ENCODE measurements around the gene ZGPAT. TPM values are rescaled to one million over a fixed set of nuclear protein-coding genes. Genes with fewer than 3 reads are reported as not detected.

ZGPAT gene
- total and polyA plus RNA-seq, 2 of the 4 experiments (the other 2 are of a cell fraction) = 13.4 to 20.2 TPM

GRCh38 chr20:63785691-63786131, 77.9 kb downstream of the ZGPAT start:
- H2BK5ac ChIP-seq (ENCODE audit: low read depth, low read length, poor library complexity, severe bottlenecking) = no peak overlapping the region
- H3K9ac ChIP-seq (ENCODE audit: low read depth, low read length) = no peak overlapping the region
- H4K5ac ChIP-seq (ENCODE audit: low read depth, low read length) = no peak overlapping the region
- peaks cover 6 to 40% of the 10 kb centered on the region in 2 experiments for H3K79me1 ChIP-seq (ENCODE audit: low read depth in 1 of 2, low read length in 2 of 2)
- H3K4me2 ChIP-seq (ENCODE audit: low read depth, low read length) = no peak overlapping the region
- dilution Hi-C loops (cut with HindIII; ENCODE audit: low sequenced_read_pairs, unreplicated experiment) (no loop called here), intact Hi-C loops (cut with micrococcal nuclease) (loop anchor here (1.0 kb wide), 1 partner anchor 79 kb away; no protein-coding TSS in a partner anchor), in situ Hi-C loops (cut with MboI; ENCODE audit: low sequenced_read_pairs) (no loop called here)
- H3K4me1 ChIP-seq (ENCODE audit: control insufficient read depth, insufficient read depth, low read length) = no peaks in the 10 kb centered on the region
- BruUV-seq (replicated peaks) = no TSS peak
- no peaks in the 10 kb centered on the region for H3K27me3 ChIP-seq (ENCODE audit: control insufficient read depth, insufficient read depth, low read length)
- H3K14ac ChIP-seq (replicated peaks; ENCODE audit: low read depth, low read length) = no peak overlapping the region
- H3K4me3 ChIP-seq (ENCODE audit: insufficient read depth, low read depth, low read length) = no peak overlapping the region
- no peak overlapping the region for H2AK9ac ChIP-seq (replicated peaks; ENCODE audit: low read depth, low read length, poor library complexity)
- ChIA-PET POLR2A (ENCODE audit: unreplicated experiment) (no interaction called here), CTCF (interaction anchor here (0.6 to 1.3 kb wide), 6 partner anchors 9 to 48 kb away, joined by 3 to 4 read pairs (median 3); no protein-coding TSS in a partner anchor)
- H2BK120ac ChIP-seq (ENCODE audit: low read depth, low read length) = no peak overlapping the region
- ATAC-seq (ENCODE audit: low read depth) = no peak
- H3K27ac ChIP-seq (ENCODE audit: insufficient read depth, low read length) = no peak overlapping the region
- H2AFZ ChIP-seq (replicated peaks; ENCODE audit: low read length, poor library complexity) = no peak overlapping the region
- H3K9me3 ChIP-seq (ENCODE audit: control insufficient read depth, insufficient read depth, low read length) = no peaks in the 10 kb centered on the region
- no peak overlapping the region for H4K8ac ChIP-seq (ENCODE audit: low read depth in 2 of 2, low read length in 2 of 2)
- H3K9me1 ChIP-seq (ENCODE audit: insufficient read depth, low read length) = no peaks in the 10 kb centered on the region
- peaks cover 11% of the 10 kb centered on the region for H4K20me1 ChIP-seq (ENCODE audit: insufficient read depth, low read length)
- no peak overlapping the region for H2AK5ac ChIP-seq (ENCODE audit: low read depth, low read length)
- peaks cover 18% of the 10 kb centered on the region for H3K36me3 ChIP-seq (ENCODE audit: control insufficient read depth, insufficient read depth, low read length)
- no peak for TF ChIP-seq NFE2L2 (IDR thresholded peaks at IDR 0.05; ENCODE audit: low read depth, low read length)
- H3K23ac ChIP-seq (ENCODE audit: low read depth, low read length) = no peak overlapping the region
- H2BK15ac ChIP-seq (ENCODE audit: low read depth, low read length) = no peak overlapping the region
- DNase-seq = no peak
- no peak overlapping the region for H3K18ac ChIP-seq (ENCODE audit: low read depth, low read length)
- H3K4ac ChIP-seq (ENCODE audit: low read depth, low read length) = no peak overlapping the region
- H2BK20ac ChIP-seq (ENCODE audit: low read depth, low read length) = no peak overlapping the region
- 75% methylated on average over 4 of the region's 14 CpGs; no CpG with 5 or more reads in 1 of the 2 experiments for WGBS, 2 experiments (ENCODE audit: extremely low coverage in 2 of 2, insufficient read length in 1 of 2)
- no peak overlapping the region for H4K91ac ChIP-seq (ENCODE audit: insufficient read depth, low read depth, low read length)
- H3K56ac ChIP-seq (ENCODE audit: extremely low read depth, insufficient read depth, low read length) = no peak overlapping the region

Small RNA genes within 50 kb of the gene (microRNA-seq; reads per million reads assigned to microRNA genes)
- gene LIME1 (ENCODE audit: insufficient read depth, insufficient read length) = not detected
- not detected for gene TNFRSF6B (ENCODE audit: insufficient read depth, insufficient read length)

Small RNA genes within 50 kb of the gene (small RNA-seq; reads per million reads assigned to genes)
- gene LIME1 = 0 reads per million in 5 experiments
- gene TNFRSF6B = 0 reads per million in 5 experiments

Other genes starting within 250 kb of the ZGPAT start
- not detected in 2 replicates for gene KCNQ2, start 235.4 kb upstream of the ZGPAT start, total RNA-seq (2012; rRNA removed)
- gene KCNQ2, start 235.4 kb upstream of the ZGPAT start, polyA plus RNA-seq (2012; rRNA removed) = 0.02 TPM in 1 of 2 replicates, not detected in the other
- 1.3 and 2.2 TPM in 2 replicates for gene EEF1A2, start 209.0 kb upstream of the ZGPAT start, total RNA-seq (2012; rRNA removed)
- 3.2 and 4.6 TPM in 2 replicates for gene EEF1A2, start 209.0 kb upstream of the ZGPAT start, polyA plus RNA-seq (2012; rRNA removed)
- gene PPDPF, start 187.3 kb upstream of the ZGPAT start, total RNA-seq (2012; rRNA removed) = 12.9 and 17.2 TPM in 2 replicates
- gene PPDPF, start 187.3 kb upstream of the ZGPAT start, polyA plus RNA-seq (2012; rRNA removed) = 171 and 200 TPM in 2 replicates
- gene PTK6, start 170.7 kb upstream of the ZGPAT start, total RNA-seq (2012; rRNA removed) = not detected in 2 replicates
- gene PTK6, start 170.7 kb upstream of the ZGPAT start, polyA plus RNA-seq (2012; rRNA removed) = 0.07 TPM in 1 of 2 replicates, not detected in the other
- not detected in 2 replicates for gene SRMS, start 160.3 kb upstream of the ZGPAT start, total RNA-seq (2012; rRNA removed)
- gene SRMS, start 160.3 kb upstream of the ZGPAT start, polyA plus RNA-seq (2012; rRNA removed) = not detected in 2 replicates
- gene FNDC11, start 153.9 kb upstream of the ZGPAT start, total RNA-seq (2012; rRNA removed) = 0.28 and 0.36 TPM in 2 replicates
- 1.0 and 1.6 TPM in 2 replicates for gene FNDC11, start 153.9 kb upstream of the ZGPAT start, polyA plus RNA-seq (2012; rRNA removed)
- 4.2 and 4.7 TPM in 2 replicates for gene HELZ2, start 133.8 kb upstream of the ZGPAT start, total RNA-seq (2012; rRNA removed)
- gene HELZ2, start 133.8 kb upstream of the ZGPAT start, polyA plus RNA-seq (2012; rRNA removed) = 10.6 and 12.2 TPM in 2 replicates
- gene GMEB2, start 80.9 kb upstream of the ZGPAT start, total RNA-seq (2012; rRNA removed) = 5.0 and 5.3 TPM in 2 replicates
- gene GMEB2, start 80.9 kb upstream of the ZGPAT start, polyA plus RNA-seq (2012; rRNA removed) = 10.0 and 10.6 TPM in 2 replicates
- 20.3 and 21.1 TPM in 2 replicates for gene STMN3, start 54.6 kb upstream of the ZGPAT start, total RNA-seq (2012; rRNA removed)
- gene STMN3, start 54.6 kb upstream of the ZGPAT start, polyA plus RNA-seq (2012; rRNA removed) = 62.3 and 67.4 TPM in 2 replicates
- 9.4 and 14.7 TPM in 2 replicates for gene RTEL1, start 49.7 kb upstream of the ZGPAT start, total RNA-seq (2012; rRNA removed)
- gene RTEL1, start 49.7 kb upstream of the ZGPAT start, polyA plus RNA-seq (2012; rRNA removed) = 18.8 and 22.5 TPM in 2 replicates
- gene TNFRSF6B, start 11.4 kb upstream of the ZGPAT start, total RNA-seq (2012; rRNA removed) = 1.1 and 1.3 TPM in 2 replicates
- gene TNFRSF6B, start 11.4 kb upstream of the ZGPAT start, polyA plus RNA-seq (2012; rRNA removed) = 11.0 and 12.0 TPM in 2 replicates
- 25.3 and 29.2 TPM in 2 replicates for gene ARFRP1, start 63 bp upstream of the ZGPAT start, total RNA-seq (2012; rRNA removed)
- gene ARFRP1, start 63 bp upstream of the ZGPAT start, polyA plus RNA-seq (2012; rRNA removed) = 36.3 and 36.6 TPM in 2 replicates
- gene LIME1, start 28.6 kb downstream of the ZGPAT start, total RNA-seq (2012; rRNA removed) = 0.28 and 0.36 TPM in 2 replicates
- 7.8 and 11.9 TPM in 2 replicates for gene LIME1, start 28.6 kb downstream of the ZGPAT start, polyA plus RNA-seq (2012; rRNA removed)
- 5.0 and 8.1 TPM in 2 replicates for gene SLC2A4RG, start 31.7 kb downstream of the ZGPAT start, total RNA-seq (2012; rRNA removed)
- 50.3 and 71.4 TPM in 2 replicates for gene SLC2A4RG, start 31.7 kb downstream of the ZGPAT start, polyA plus RNA-seq (2012; rRNA removed)
- 14.9 and 15.3 TPM in 2 replicates for gene ZBTB46, start 123.2 kb downstream of the ZGPAT start, total RNA-seq (2012; rRNA removed)
- gene ZBTB46, start 123.2 kb downstream of the ZGPAT start, polyA plus RNA-seq (2012; rRNA removed) = 4.2 and 4.3 TPM in 2 replicates
- gene ABHD16B, start 153.5 kb downstream of the ZGPAT start, total RNA-seq (2012; rRNA removed) = not detected in 2 replicates
- gene ABHD16B, start 153.5 kb downstream of the ZGPAT start, polyA plus RNA-seq (2012; rRNA removed) = 0.05 TPM in 1 of 2 replicates, not detected in the other
- 113 and 119 TPM in 2 replicates for gene TPD52L2, start 157.2 kb downstream of the ZGPAT start, total RNA-seq (2012; rRNA removed)
- gene TPD52L2, start 157.2 kb downstream of the ZGPAT start, polyA plus RNA-seq (2012; rRNA removed) = 189 and 191 TPM in 2 replicates
- gene DNAJC5, start 187.1 kb downstream of the ZGPAT start, total RNA-seq (2012; rRNA removed) = 45.2 and 46.9 TPM in 2 replicates
- gene DNAJC5, start 187.1 kb downstream of the ZGPAT start, polyA plus RNA-seq (2012; rRNA removed) = 35.6 and 36.3 TPM in 2 replicates
- gene UCKL1, start 248.4 kb downstream of the ZGPAT start, total RNA-seq (2012; rRNA removed) = 16.7 and 18.3 TPM in 2 replicates
- gene UCKL1, start 248.4 kb downstream of the ZGPAT start, polyA plus RNA-seq (2012; rRNA removed) = 54.7 and 58.6 TPM in 2 replicates

Measured in IMR-90 (cell line).